HEK293 (cell line): ENCODE data around the gene JTB.

Experiments
- BCL11B ChIP-seq: fragments of 450-650 bp; formaldehyde crosslinking; IDR thresholded peaks from 2 replicates; pipeline ENCODE4 v1.5.1; 2016; ENCODE audit warnings: low read depth, missing biosample characterization, missing genetic modification characterization
- GLI4 ChIP-seq: fragments of 450-650 bp; formaldehyde crosslinking; IDR thresholded peaks from 2 replicates; pipeline ENCODE4 v1.5.1; 2016; ENCODE audit warnings: missing biosample characterization, missing genetic modification characterization
- REST ChIP-seq: fragments of 450-650 bp; formaldehyde crosslinking; IDR thresholded peaks from 2 replicates; pipeline ENCODE4 v1.5.1; 2016; ENCODE audit warnings: missing biosample characterization, missing genetic modification characterization
- ZBTB10 ChIP-seq: fragments of 450-650 bp; formaldehyde crosslinking; IDR thresholded peaks from 2 replicates; pipeline ENCODE4 v1.5.1; 2016; ENCODE audit warnings: missing biosample characterization, missing genetic modification characterization
- ZBTB21 ChIP-seq: fragments of 450-650 bp; formaldehyde crosslinking; IDR thresholded peaks from 2 replicates; pipeline ENCODE4 v1.5.1; 2017; ENCODE audit warnings: missing biosample characterization, missing genetic modification characterization
- ZFHX2 ChIP-seq: fragments of 450-650 bp; formaldehyde crosslinking; conservative IDR thresholded peaks from 2 replicates; pipeline ENCODE4 v1.5.1; 2016; ENCODE audit warnings: missing biosample characterization, missing genetic modification characterization
- ZFP3 ChIP-seq: fragments of 450-650 bp; formaldehyde crosslinking; IDR thresholded peaks from 2 replicates; pipeline ENCODE4 v1.5.1; 2016; ENCODE audit warnings: low read depth, missing biosample characterization, missing genetic modification characterization
- ZFP69B ChIP-seq: fragments of 450-650 bp; formaldehyde crosslinking; IDR thresholded peaks from 2 replicates; pipeline ENCODE4 v1.5.1; 2016; ENCODE audit warnings: missing biosample characterization, missing genetic modification characterization
- ZNF19 ChIP-seq: fragments of 450-650 bp; formaldehyde crosslinking; IDR thresholded peaks from 2 replicates; pipeline ENCODE4; 2016; ENCODE audit warnings: missing biosample characterization, missing genetic modification characterization, low read depth
- ZNF280C ChIP-seq: fragments of 450-650 bp; formaldehyde crosslinking; IDR thresholded peaks from 2 replicates; pipeline ENCODE4 v1.5.1; 2016; ENCODE audit warnings: missing biosample characterization, missing genetic modification characterization
- ZNF324 ChIP-seq: fragments of 450-650 bp; formaldehyde crosslinking; IDR thresholded peaks from 2 replicates; pipeline ENCODE4 v1.5.1; 2016; ENCODE audit warnings: missing biosample characterization, missing genetic modification characterization
- ZNF341 ChIP-seq: fragments of 450-650 bp; formaldehyde crosslinking; IDR thresholded peaks from 2 replicates; pipeline ENCODE4; 2016; ENCODE audit warnings: low read depth, missing biosample characterization, missing genetic modification characterization
- ZNF404 ChIP-seq: fragments of 450-650 bp; formaldehyde crosslinking; IDR thresholded peaks from 2 replicates; pipeline ENCODE4 v1.5.1; 2017; ENCODE audit warnings: missing biosample characterization, missing genetic modification characterization
- ZNF416 ChIP-seq: fragments of 450-650 bp; formaldehyde crosslinking; IDR thresholded peaks from 2 replicates; pipeline ENCODE4 v1.5.1; 2016; ENCODE audit warnings: missing biosample characterization, missing genetic modification characterization
- ZNF513 ChIP-seq: fragments of 450-650 bp; IDR thresholded peaks from 2 replicates; pipeline ENCODE4 v1.5.1; 2018; ENCODE audit warnings: missing biosample characterization, missing genetic modification characterization
- ZNF660 ChIP-seq: fragments of 450-650 bp; IDR thresholded peaks from 2 replicates; pipeline ENCODE4 v1.5.1; 2018; ENCODE audit warnings: missing biosample characterization, mild to moderate bottlenecking, missing genetic modification characterization
- ZNF707 ChIP-seq: fragments of 450-650 bp; formaldehyde crosslinking; IDR thresholded peaks from 2 replicates; pipeline ENCODE4 v1.5.1; 2016; ENCODE audit warnings: missing biosample characterization, missing genetic modification characterization
- ZNF747 ChIP-seq: fragments of 450-650 bp; formaldehyde crosslinking; IDR thresholded peaks from 2 replicates; pipeline ENCODE4 v1.5.1; 2016; ENCODE audit warnings: missing biosample characterization, missing genetic modification characterization
- ZNF830 ChIP-seq: fragments of 450-650 bp; IDR thresholded peaks from 2 replicates; pipeline ENCODE4 v1.5.0; 2018; ENCODE audit warnings: missing biosample characterization, missing genetic modification characterization, low read depth, mild to moderate bottlenecking, moderate library complexity
- TF ChIP-seq, protein P1 (sequence below): fragments of 450-650 bp; formaldehyde crosslinking; IDR thresholded peaks from 2 replicates; pipeline ENCODE4; 2016; ENCODE audit warnings: missing biosample characterization, missing genetic modification characterization
- TF ChIP-seq, protein P2 (sequence below): fragments of 450-650 bp; formaldehyde crosslinking; conservative IDR thresholded peaks from 2 replicates; pipeline ENCODE4 v1.5.1; 2016; ENCODE audit warnings: low read depth, missing biosample characterization, missing genetic modification characterization
- TF ChIP-seq, protein P3 (sequence below): sonication (generic); formaldehyde crosslinking; IDR thresholded peaks from 2 replicates; pipeline ENCODE4 v1.8.1; 2022; ENCODE audit warnings: mild to moderate bottlenecking, moderate library complexity, missing genetic modification reagents

Gene JTB

GRCh38 chr1:153990468-153991150, 13.1 kb upstream of the JTB start, which contains the start of gene RPS27 (continued):
- TF ChIP-seq ZFP3 (no peak), ZNF830 (tag by site-specific recombination) (no peak), ZNF660 (peak; percentile 93), ZNF19 (tag by site-specific recombination) (no peak), ZBTB21 (tag by site-specific recombination) (peak; percentile 91), GLI4 (tag by site-specific recombination) (no peak), REST (peak; percentile 73), ZNF747 (tag by site-specific recombination) (no peak), ZBTB10 (tag by site-specific recombination) (no peak), ZNF324 (peak; percentile 91), ZNF513 (tag by site-specific recombination) (no peak), ZFHX2 (tag by site-specific recombination) (peak; percentile 81), ZFP69B (tag by site-specific recombination) (peak; percentile 9; the same call in 1 of the 2 replicates), ZNF280C (no peak), ZNF341 (peak; percentile 85), ZNF707 (no peak), ZNF416 (tag by site-specific recombination) (no peak), ZNF404 (tag by site-specific recombination) (no peak), BCL11B (tag by site-specific recombination) (no peak)
- TF ChIP-seq, protein P1, sequence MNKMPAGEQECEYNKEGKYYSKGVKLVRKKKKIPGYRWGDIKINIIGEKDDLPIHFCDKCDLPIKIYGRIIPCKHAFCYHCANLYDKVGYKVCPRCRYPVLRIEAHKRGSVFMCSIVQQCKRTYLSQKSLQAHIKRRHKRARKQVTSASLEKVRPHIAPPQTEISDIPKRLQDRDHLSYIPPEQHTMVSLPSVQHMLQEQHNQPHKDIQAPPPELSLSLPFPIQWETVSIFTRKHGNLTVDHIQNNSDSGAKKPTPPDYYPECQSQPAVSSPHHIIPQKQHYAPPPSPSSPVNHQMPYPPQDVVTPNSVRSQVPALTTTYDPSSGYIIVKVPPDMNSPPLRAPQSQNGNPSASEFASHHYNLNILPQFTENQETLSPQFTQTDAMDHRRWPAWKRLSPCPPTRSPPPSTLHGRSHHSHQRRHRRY (tag by site-specific recombination) = no peak
- TF ChIP-seq, protein P2, sequence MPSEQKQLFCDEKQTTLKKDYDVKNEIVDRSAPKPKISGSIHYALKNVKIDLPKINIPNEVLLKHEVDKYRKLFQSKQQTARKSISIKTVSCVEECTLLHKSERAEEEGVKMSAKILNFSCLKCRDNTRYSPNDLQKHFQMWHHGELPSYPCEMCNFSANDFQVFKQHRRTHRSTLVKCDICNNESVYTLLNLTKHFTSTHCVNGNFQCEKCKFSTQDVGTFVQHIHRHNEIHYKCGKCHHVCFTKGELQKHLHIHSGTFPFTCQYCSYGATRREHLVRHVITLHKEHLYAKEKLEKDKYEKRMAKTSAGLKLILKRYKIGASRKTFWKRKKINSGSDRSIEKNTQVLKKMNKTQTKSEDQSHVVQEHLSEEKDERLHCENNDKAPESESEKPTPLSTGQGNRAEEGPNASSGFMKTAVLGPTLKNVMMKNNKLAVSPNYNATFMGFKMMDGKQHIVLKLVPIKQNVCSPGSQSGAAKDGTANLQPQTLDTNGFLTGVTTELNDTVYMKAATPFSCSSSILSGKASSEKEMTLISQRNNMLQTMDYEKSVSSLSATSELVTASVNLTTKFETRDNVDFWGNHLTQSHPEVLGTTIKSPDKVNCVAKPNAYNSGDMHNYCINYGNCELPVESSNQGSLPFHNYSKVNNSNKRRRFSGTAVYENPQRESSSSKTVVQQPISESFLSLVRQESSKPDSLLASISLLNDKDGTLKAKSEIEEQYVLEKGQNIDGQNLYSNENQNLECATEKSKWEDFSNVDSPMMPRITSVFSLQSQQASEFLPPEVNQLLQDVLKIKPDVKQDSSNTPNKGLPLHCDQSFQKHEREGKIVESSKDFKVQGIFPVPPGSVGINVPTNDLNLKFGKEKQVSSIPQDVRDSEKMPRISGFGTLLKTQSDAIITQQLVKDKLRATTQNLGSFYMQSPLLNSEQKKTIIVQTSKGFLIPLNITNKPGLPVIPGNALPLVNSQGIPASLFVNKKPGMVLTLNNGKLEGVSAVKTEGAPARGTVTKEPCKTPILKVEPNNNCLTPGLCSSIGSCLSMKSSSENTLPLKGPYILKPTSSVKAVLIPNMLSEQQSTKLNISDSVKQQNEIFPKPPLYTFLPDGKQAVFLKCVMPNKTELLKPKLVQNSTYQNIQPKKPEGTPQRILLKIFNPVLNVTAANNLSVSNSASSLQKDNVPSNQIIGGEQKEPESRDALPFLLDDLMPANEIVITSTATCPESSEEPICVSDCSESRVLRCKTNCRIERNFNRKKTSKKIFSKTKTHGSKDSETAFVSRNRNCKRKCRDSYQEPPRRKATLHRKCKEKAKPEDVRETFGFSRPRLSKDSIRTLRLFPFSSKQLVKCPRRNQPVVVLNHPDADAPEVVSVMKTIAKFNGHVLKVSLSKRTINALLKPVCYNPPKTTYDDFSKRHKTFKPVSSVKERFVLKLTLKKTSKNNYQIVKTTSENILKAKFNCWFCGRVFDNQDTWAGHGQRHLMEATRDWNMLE (tag by site-specific recombination) = peak; percentile 96
- TF ChIP-seq, protein P3, sequence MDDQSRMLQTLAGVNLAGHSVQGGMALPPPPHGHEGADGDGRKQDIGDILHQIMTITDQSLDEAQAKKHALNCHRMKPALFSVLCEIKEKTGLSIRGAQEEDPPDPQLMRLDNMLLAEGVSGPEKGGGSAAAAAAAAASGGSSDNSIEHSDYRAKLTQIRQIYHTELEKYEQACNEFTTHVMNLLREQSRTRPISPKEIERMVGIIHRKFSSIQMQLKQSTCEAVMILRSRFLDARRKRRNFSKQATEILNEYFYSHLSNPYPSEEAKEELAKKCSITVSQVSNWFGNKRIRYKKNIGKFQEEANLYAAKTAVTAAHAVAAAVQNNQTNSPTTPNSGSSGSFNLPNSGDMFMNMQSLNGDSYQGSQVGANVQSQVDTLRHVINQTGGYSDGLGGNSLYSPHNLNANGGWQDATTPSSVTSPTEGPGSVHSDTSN (CRISPR knock-in tag) = no peak
